Neuron (in vitro differentiated cells): ENCODE data around the gene TMEM9.

Experiments
- H2AFZ ChIP-seq: one replicate; pipeline ENCODE4 v1.6.1; 2013; ENCODE audit warnings: low read depth, mild to moderate bottlenecking, inconsistent platforms, low read length, moderate library complexity
- H3K27me3 ChIP-seq: one replicate; pipeline ENCODE4 v1.6.1; 2013; ENCODE audit warnings: low read length; ENCODE audit not compliant: insufficient read depth
- H3K36me3 ChIP-seq: one replicate; pipeline ENCODE4 v1.6.1; 2013; ENCODE audit warnings: low read length; ENCODE audit not compliant: insufficient read depth
- H3K4me1 ChIP-seq: one replicate; pipeline ENCODE4 v1.6.1; 2013; ENCODE audit warnings: low read length; ENCODE audit not compliant: insufficient read depth
- H3K4me3 ChIP-seq: 2 replicates; pipeline ENCODE4 v1.5.1; 2013; ENCODE audit warnings: mild to moderate bottlenecking, low read length, moderate library complexity
- H3K9me3 ChIP-seq: one replicate; pipeline ENCODE4 v1.6.1; 2013; ENCODE audit warnings: low read length

The TMEM9 gene

GRCh38 chr1:201140235-201140940 is 13.9 kb downstream of the TMEM9 start:
- peaks cover 96% of the 10 kb centered on the region for H3K36me3 ChIP-seq

GRCh38 chr1:201139756-201140155 is 14.5 kb downstream of the TMEM9 start:
- H3K36me3 ChIP-seq, result peaks cover 96% of the 10 kb centered on the region

More at GRCh38 chr1:201140235-201140940, 13.9 kb downstream of the TMEM9 start:
- Histone ChIP-seq H3K4me3 (no peak overlapping the region), H3K4me1 (no peaks in the 10 kb centered on the region), H2AFZ (no peak overlapping the region), H3K27me3 (no peaks in the 10 kb centered on the region), H3K9me3 (no peaks in the 10 kb centered on the region)

DNA sequence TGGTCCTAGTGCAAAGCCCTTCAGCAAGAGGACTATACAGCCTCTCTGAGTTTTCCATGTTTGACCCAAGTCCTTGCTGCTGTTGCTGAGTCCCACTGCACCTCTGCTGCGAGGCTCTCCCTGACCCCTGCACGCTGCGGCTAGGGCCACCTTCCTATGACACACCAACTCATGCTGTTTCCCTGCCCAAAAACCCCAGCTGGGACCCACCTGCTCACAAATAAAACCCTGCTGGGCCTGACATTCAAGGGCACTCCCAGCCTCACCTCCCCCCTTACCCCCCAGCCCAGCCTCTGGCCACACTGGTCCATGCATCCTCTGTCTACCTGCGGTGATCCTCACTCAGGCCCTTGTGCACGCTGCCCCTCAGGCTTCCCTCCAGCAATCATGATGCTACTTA is 15.0 kb downstream of the TMEM9 start:
- no peaks in the 10 kb centered on the region for H3K4me1 ChIP-seq
- no peak overlapping the region for H3K4me3 ChIP-seq
- H2AFZ ChIP-seq, result no peak overlapping the region
- no peaks in the 10 kb centered on the region for H3K9me3 ChIP-seq
- peaks cover 96% of the 10 kb centered on the region for H3K36me3 ChIP-seq
- H3K27me3 ChIP-seq, result no peaks in the 10 kb centered on the region

More at GRCh38 chr1:201139756-201140155, 14.5 kb downstream of the TMEM9 start:
- no peaks in the 10 kb centered on the region for H3K27me3 ChIP-seq
- no peak overlapping the region for H3K4me3 ChIP-seq
- no peaks in the 10 kb centered on the region for H3K9me3 ChIP-seq
- H3K4me1 ChIP-seq, result no peaks in the 10 kb centered on the region
- no peak overlapping the region for H2AFZ ChIP-seq

DNA sequence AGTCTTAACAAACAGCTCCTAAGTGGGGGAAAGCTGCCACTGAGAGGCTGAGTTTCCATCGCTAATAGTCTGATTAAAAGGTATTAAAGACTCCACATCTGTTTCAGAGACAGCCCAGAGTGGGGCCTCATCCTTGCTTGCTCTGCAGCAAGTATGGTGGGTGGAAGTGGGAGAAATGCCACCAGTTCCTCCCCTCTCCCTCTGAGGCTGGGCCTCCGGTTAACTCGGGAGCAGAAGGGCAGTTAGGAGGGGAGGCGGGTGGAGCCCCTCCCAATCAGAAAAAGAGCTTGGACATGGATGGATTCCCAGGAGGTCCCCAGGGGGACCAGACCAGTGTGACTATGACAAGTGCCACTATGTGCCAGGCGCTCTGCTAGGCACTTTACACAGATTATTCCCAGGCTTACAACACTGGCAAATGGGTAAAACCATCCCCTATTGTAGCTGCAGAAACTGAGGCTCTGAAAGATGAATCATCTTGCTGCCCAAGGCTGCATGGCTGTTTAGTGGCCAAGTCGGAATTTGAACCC is 15.9 kb downstream of the TMEM9 start:
- no peak overlapping the region for H3K4me3 ChIP-seq
- no peaks in the 10 kb centered on the region for H3K4me1 ChIP-seq
- H3K27me3 ChIP-seq, result no peaks in the 10 kb centered on the region
- H3K9me3 ChIP-seq, result no peaks in the 10 kb centered on the region
- H3K36me3 ChIP-seq, result peaks cover 91% of the 10 kb centered on the region
- no peak overlapping the region for H2AFZ ChIP-seq

DNA sequence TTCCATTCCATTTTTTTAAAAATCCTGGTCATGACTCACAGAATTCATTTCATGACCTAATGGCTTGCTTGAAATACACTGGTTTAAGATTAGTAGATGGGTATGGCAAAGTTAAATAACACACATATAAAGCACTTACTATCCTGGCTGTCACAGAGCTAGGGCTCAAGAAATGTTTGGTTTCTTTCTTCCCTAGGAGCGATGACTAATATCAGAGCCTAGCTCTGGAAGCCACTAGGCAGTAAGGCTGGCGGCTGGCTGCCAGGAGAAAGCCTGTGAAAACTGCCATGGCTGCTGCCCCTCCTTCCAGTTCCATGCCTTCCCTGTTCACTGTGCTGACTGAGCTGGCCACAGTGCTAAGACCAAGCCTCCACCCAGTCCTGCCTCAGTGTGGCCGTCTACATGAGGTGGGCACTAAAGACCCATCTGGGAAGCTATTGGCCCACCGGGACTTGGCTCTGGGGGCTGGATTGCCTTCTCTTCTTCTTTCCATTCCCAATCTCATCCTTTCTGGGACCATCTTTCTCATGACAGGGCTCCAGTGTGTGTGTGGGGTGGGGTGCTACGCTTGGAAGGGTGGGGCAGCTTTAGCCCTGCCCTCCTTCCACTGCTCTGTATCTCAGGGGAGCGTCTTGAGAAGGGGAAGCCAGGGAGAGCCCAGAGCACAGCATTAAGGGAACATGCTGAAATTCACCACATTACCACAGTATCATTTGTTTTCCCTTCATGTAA is 16.5 kb downstream of the TMEM9 start:
- H3K27me3 ChIP-seq, result no peaks in the 10 kb centered on the region
- H2AFZ ChIP-seq, result no peak overlapping the region
- no peaks in the 10 kb centered on the region for H3K4me1 ChIP-seq
- H3K4me3 ChIP-seq, result no peak overlapping the region
- H3K9me3 ChIP-seq, result no peaks in the 10 kb centered on the region
- H3K36me3 ChIP-seq, result peaks cover 85% of the 10 kb centered on the region

- H3K36me3 ChIP-seq, result peaks cover 77% of the 10 kb centered on the region
- no peaks in the 10 kb centered on the region for H3K4me1 ChIP-seq
- no peak overlapping the region for H2AFZ ChIP-seq
- H3K27me3 ChIP-seq, result no peaks in the 10 kb centered on the region
- no peak overlapping the region for H3K4me3 ChIP-seq
- no peaks in the 10 kb centered on the region for H3K9me3 ChIP-seq
Measured at GRCh38 chr1:201137024-201137392, 17.3 kb downstream of the TMEM9 start.

DNA sequence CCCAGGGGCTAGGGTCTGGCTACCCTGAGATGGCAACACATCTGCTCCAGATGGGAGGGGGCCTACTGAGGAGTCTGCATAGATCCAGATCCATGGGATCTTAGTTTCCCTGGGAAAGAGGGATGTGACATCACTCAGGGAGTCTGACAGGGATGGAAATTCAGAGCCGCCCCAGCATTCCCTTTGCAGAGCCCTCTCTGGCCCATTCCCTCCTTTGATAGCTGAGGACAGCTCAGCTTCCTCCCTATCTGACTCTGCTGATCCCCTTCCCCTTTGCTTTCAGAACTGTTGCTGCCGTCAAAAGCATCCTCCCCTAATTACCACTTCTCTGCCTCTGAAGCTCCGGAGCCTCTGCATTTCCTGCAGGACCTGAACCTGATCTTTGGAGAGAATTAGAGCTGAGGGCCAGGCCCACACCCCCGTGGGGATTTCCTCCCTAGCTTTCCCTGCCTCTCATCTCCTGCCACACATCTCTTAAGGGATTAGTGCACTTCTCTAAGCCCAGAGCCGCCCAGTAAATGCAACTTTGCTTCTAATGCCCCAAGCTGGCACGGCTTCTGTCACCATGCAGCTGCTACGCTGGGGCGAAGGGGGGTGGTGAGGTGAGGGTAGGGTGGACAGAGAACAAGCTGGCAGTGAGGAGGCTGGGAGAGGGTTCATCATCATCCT is 17.8 kb downstream of the TMEM9 start:
- no peak overlapping the region for H3K4me3 ChIP-seq
- no peaks in the 10 kb centered on the region for H3K9me3 ChIP-seq
- no peaks in the 10 kb centered on the region for H3K4me1 ChIP-seq
- H3K36me3 ChIP-seq, result peaks cover 72% of the 10 kb centered on the region
- H2AFZ ChIP-seq, result no peak overlapping the region
- H3K27me3 ChIP-seq, result no peaks in the 10 kb centered on the region

- no peaks in the 10 kb centered on the region for H3K4me1 ChIP-seq
- H2AFZ ChIP-seq, result no peak overlapping the region
- no peaks in the 10 kb centered on the region for H3K27me3 ChIP-seq
- no peaks in the 10 kb centered on the region for H3K9me3 ChIP-seq
- H3K4me3 ChIP-seq, result no peak overlapping the region
- peaks cover 52% of the 10 kb centered on the region for H3K36me3 ChIP-seq
Measured at GRCh38 chr1:201134405-201134804, 19.9 kb downstream of the TMEM9 start.

DNA sequence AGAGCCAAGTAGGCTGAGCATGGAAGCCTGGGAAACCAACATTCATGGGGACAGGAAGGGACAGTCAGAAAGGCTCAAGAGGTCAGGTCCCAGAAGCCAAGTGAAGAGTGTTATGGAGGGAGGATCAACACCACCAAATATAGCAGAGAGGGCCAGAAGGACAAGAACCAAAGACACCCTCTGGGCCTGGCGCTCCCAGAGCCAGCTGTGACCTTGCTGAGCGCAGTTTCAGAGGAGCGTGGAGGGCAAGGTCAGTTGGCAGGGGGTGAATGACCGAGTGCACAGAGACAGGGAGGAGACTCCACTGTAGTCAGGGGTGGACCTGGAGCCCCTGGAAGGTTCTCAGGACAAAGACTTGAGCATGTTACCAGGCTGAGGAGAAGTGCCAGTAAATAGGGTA is 22.9 kb downstream of the TMEM9 start:
- H3K4me3 ChIP-seq, result no peak overlapping the region
- H3K9me3 ChIP-seq, result no peaks in the 10 kb centered on the region
- no peaks in the 10 kb centered on the region for H3K4me1 ChIP-seq
- peaks cover 7% of the 10 kb centered on the region for H3K27me3 ChIP-seq
- H3K36me3 ChIP-seq, result peaks cover 24% of the 10 kb centered on the region
- no peak overlapping the region for H2AFZ ChIP-seq

DNA sequence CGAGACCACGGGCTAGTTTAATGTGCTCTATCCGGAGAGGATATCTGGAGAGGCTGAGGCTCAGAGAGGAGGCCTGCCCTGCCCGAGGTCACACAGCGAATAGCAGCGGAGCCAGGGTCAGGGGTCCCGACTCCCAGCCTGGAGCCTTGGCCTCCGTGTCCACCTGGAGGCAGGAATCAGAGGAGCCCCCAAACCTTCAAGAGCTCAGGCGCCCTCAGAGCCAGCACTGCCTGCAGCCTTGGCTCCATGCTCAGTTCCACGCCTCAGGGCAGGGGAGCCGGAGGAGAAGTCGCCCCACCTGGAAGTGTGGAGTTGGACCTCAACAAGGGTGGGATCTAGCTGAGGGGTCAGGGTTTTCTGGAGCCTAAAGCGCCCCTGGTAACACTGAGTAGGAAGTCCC is 25.3 kb downstream of the TMEM9 start:
- Histone ChIP-seq H3K4me3 (no peak overlapping the region), H3K9me3 (no peaks in the 10 kb centered on the region), H3K4me1 (no peaks in the 10 kb centered on the region), H3K36me3 (peaks cover under 1% of the 10 kb centered on the region), H2AFZ (no peak overlapping the region), H3K27me3 (peaks cover 21% of the 10 kb centered on the region)

DNA sequence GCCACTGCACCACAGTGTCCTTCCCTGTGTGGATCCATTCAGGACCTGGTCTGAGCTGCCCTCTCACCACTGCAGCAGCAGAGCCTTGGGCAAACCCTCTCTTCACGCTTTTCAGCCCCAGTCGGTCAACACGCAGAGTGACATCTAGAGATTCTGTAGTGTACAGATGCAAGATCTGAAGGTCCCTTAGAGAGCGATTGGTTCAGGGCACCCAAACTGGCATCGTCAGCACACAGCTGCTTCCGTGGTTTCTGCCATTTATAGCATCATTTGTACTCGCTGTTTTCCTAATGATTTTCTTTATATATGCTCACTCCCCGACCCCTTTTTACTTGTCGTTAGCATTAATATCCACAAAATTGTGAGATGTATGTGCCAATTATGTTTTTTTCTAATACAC is 25.8 kb downstream of the TMEM9 start:
- Histone ChIP-seq H3K9me3 (no peaks in the 10 kb centered on the region), H2AFZ (no peak overlapping the region), H3K4me3 (no peak overlapping the region), H3K36me3 (no peaks in the 10 kb centered on the region), H3K4me1 (no peaks in the 10 kb centered on the region), H3K27me3 (peaks cover 25% of the 10 kb centered on the region)

DNA sequence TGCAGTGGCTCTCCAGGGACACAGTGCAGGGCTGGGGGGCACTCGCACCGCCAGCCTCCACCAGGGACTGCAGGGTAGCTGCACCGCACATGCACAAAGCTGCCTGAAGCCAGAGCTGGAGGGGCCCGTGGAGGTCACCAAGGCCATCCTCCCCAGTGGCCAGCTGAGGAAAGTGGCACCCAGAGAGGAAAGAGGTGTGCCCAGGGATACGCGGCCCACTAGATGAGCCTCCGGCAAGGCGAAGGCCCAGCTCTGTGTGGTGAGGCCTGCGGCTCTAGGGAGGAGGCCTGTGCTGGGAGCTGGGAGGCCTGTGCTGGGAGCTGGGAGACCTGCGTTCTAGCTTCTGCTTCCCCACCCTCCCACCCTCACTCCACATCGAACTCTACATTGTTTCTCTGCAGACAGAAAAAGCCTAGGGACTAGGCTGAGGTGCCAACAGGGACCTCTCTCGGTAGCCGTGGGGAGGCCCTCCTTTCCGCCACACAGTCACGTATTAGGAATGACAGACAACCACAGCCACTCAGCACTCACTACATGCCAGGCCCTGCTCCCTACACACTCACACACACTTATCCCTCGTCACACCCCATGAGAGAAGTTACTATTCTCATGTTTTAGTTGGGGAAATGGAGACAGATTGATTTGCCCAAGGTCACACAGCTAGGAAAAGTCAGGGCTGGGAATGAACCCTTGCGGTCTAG is 26.4 kb downstream of the TMEM9 start:
- H3K36me3 ChIP-seq, result no peaks in the 10 kb centered on the region
- no peak overlapping the region for H2AFZ ChIP-seq
- H3K4me3 ChIP-seq, result no peak overlapping the region
- H3K4me1 ChIP-seq, result no peaks in the 10 kb centered on the region
- peaks cover 29% of the 10 kb centered on the region for H3K27me3 ChIP-seq
- H3K9me3 ChIP-seq, result no peaks in the 10 kb centered on the region
